Fibroblast of pulmonary artery (primary cell): ENCODE results near the gene AQP12B.

Experiments used
- DNase-seq: peaks from one replicate; pipeline ENCODE4 v3.0.0-alpha.2; 2010; ENCODE audit warnings: low read depth
- H3K4me3 ChIP-seq: replicated peaks from 2 replicates; pipeline ENCODE4 v1.5.1; 2011; ENCODE audit warnings: low read depth, mild to moderate bottlenecking, control low read depth, low read length, moderate library complexity
- CTCF ChIP-seq: IDR thresholded peaks from 2 replicates; pipeline ENCODE4 v1.5.1; 2011; ENCODE audit warnings: mild to moderate bottlenecking, control low read depth, low read length, inconsistent platforms; ENCODE audit errors: missing control alignments

Gene AQP12B

GRCh38 chr2:240643811-240644150, 38.9 kb downstream of the AQP12B start:
- TF ChIP-seq CTCF = no peak
- no peak for DNase-seq
- no peak overlapping the region for H3K4me3 ChIP-seq

- DNase-seq = no peak
Measured at GRCh38 chr2:240643093-240643810, 39.4 kb downstream of the AQP12B start.

GRCh38 chr2:240642806-240643092, 39.9 kb downstream of the AQP12B start:
- DNase-seq = no peak
- H3K4me3 ChIP-seq = no peak overlapping the region
- no peak for TF ChIP-seq CTCF

More at GRCh38 chr2:240643093-240643810, 39.4 kb downstream of the AQP12B start:
- TF ChIP-seq CTCF = no peak
- no peak overlapping the region for H3K4me3 ChIP-seq

GRCh38 chr2:240642061-240642805, 40.5 kb downstream of the AQP12B start:
- H3K4me3 ChIP-seq = no peak overlapping the region
- no peak for DNase-seq
- no peak for TF ChIP-seq CTCF

- peak; percentile 21 for DNase-seq
- TF ChIP-seq CTCF = peak; percentile 30
- H3K4me3 ChIP-seq = no peak overlapping the region
Measured at GRCh38 chr2:240640939-240641338, 41.7 kb downstream of the AQP12B start.

GRCh38 chr2:240639566-240639965, 43.1 kb downstream of the AQP12B start:
- no peak for TF ChIP-seq CTCF
- H3K4me3 ChIP-seq = no peak overlapping the region
- DNase-seq = no peak

- no peak overlapping the region for H3K4me3 ChIP-seq
- TF ChIP-seq CTCF = no peak
- DNase-seq = no peak
Measured at GRCh38 chr2:240638512-240639160, 44.0 kb downstream of the AQP12B start.
